Measurements from ENCODE around the gene NFASC. TPM values are rescaled to one million over a fixed set of nuclear protein-coding genes. Genes with fewer than 3 reads are reported as not detected.

The NFASC gene
- total RNA-seq, 2 experiments from 2014 or later = not detected

GRCh38 chr1:204872262-204872881 lies 1.7 kb downstream of the NFASC start:
- DNase-seq (ENCODE audit: low spot score) = no peak
- intact Hi-C loops (cut with micrococcal nuclease; ENCODE audit: unreplicated experiment) = no loop called here
- Histone ChIP-seq H3K9me2 (ENCODE audit: insufficient read depth, low read length) (no peaks in the 10 kb centered on the region), H4K20me1 (ENCODE audit: insufficient read depth, low read length) (no peaks in the 10 kb centered on the region), H3K9me3 (ENCODE audit: low read length) (no peaks in the 10 kb centered on the region), H3K4me3 (ENCODE audit: low read depth, low read length, poor library complexity, severe bottlenecking) (no peak overlapping the region), H3K4me1 (ENCODE audit: insufficient read depth, low read length, poor library complexity, severe bottlenecking) (no peaks in the 10 kb centered on the region), H3K4me2 (ENCODE audit: low read length) (no peak overlapping the region), H3K27ac (ENCODE audit: low read depth, low read length, poor library complexity, severe bottlenecking) (no peak overlapping the region), H2AFZ (ENCODE audit: low read length) (no peak overlapping the region), H3K36me3 (ENCODE audit: insufficient read depth, low read length) (no peaks in the 10 kb centered on the region), H3K79me2 (ENCODE audit: insufficient read depth, low read depth, low read length) (no peaks in the 10 kb centered on the region)
- ChIA-PET CTCF (ENCODE audit: unreplicated experiment) (no interaction called here), POLR2A (no interaction called here)
- BruUV-seq (replicated peaks) = no TSS peak
- TF ChIP-seq EZH2phosphoT487 (IDR thresholded peaks at IDR 0.05; ENCODE audit: borderline replicate concordance, low read depth, low read length) (no peak), CTCF (conservative IDR thresholded peaks at IDR 0.05; ENCODE audit: low read length) (no peak)

- ChIA-PET POLR2A (no interaction called here), CTCF (ENCODE audit: unreplicated experiment) (no interaction called here)
- H3K4me1 ChIP-seq (ENCODE audit: insufficient read depth, low read length, poor library complexity, severe bottlenecking) = no peaks in the 10 kb centered on the region
Measured at GRCh38 chr1:204873176-204873575, 2.5 kb downstream of the NFASC start.

More at GRCh38 chr1:204873176-204873575, 2.5 kb downstream of the NFASC start:
- Histone ChIP-seq H3K4me2 (ENCODE audit: low read length) (no peak overlapping the region), H3K4me3 (ENCODE audit: low read depth, low read length, poor library complexity, severe bottlenecking) (no peak overlapping the region), H3K27ac (ENCODE audit: low read depth, low read length, poor library complexity, severe bottlenecking) (no peak overlapping the region), H3K79me2 (ENCODE audit: insufficient read depth, low read depth, low read length) (no peaks in the 10 kb centered on the region), H4K20me1 (ENCODE audit: insufficient read depth, low read length) (no peaks in the 10 kb centered on the region), H3K36me3 (ENCODE audit: insufficient read depth, low read length) (no peaks in the 10 kb centered on the region), H3K9me2 (ENCODE audit: insufficient read depth, low read length) (no peaks in the 10 kb centered on the region), H3K9me3 (ENCODE audit: low read length) (no peaks in the 10 kb centered on the region), H2AFZ (ENCODE audit: low read length) (no peak overlapping the region)
- TF ChIP-seq CTCF (conservative IDR thresholded peaks at IDR 0.05; ENCODE audit: low read length) (no peak), EZH2phosphoT487 (IDR thresholded peaks at IDR 0.05; ENCODE audit: borderline replicate concordance, low read depth, low read length) (no peak)
- intact Hi-C loops (cut with micrococcal nuclease; ENCODE audit: unreplicated experiment) = no loop called here
- no peak for DNase-seq (ENCODE audit: low spot score)
- no TSS peak for BruUV-seq (replicated peaks)
